Urinary bladder (tissue), 4 donors: Measurements from ENCODE around the gene ADGRD1. TPM values are rescaled to one million over a fixed set of nuclear protein-coding genes. Genes with fewer than 3 reads are reported as not detected.
"Not testable (repeated sequence)": the region's sequence is repeated elsewhere in the genome, so short reads cannot be mapped to it uniquely, and the experiment has no call there.

Experiments
- DNase-seq: peaks from one replicate; pipeline ENCODE4 v3.0.0-alpha.2; 2015; ENCODE audit errors: extremely low spot score
- H3K27ac ChIP-seq: one replicate; pipeline ENCODE4 v1.5.1; 2013; ENCODE audit warnings: low read depth, mild to moderate bottlenecking, moderate library complexity
- H3K36me3 ChIP-seq: one replicate; pipeline ENCODE4 v1.6.1; 2013; ENCODE audit warnings: mild to moderate bottlenecking, moderate library complexity; ENCODE audit not compliant: insufficient read depth
- H3K4me1 ChIP-seq: one replicate; pipeline ENCODE4 v1.6.1; 2013; ENCODE audit warnings: mild to moderate bottlenecking, moderate library complexity; ENCODE audit not compliant: insufficient read depth
- H3K4me3 ChIP-seq: one replicate; pipeline ENCODE4 v1.5.1; 2013; ENCODE audit warnings: low read depth, low read length
- WGBS: extraction: QIAGEN DNeasy Blood & Tissue Kit; methylation state at CpG from one replicate; pipeline ENCODE4 v1.1.7; 2013; 5-methylcytosine and 5-hydroxymethylcytosine counted together
- polyA plus RNA-seq: library from polyadenylated mRNA; stranded (reverse); fragments of 200-250 nt; gene quantifications from one replicate; pipeline ENCODE4 v1.2.3, GENCODE V29; 2013
- total RNA-seq: library from RNA; depleted of rRNA; stranded (reverse); fragments of >200 nt; gene quantifications from one replicate; pipeline ENCODE4 v1.2.3, GENCODE V29; 2014
- donor health status: healthy with polysubstance abuse.
- donor health status: healthy.

Gene ADGRD1
- total and polyA plus RNA-seq, 2 donors, result 60.1 to 62.3 TPM

DNA sequence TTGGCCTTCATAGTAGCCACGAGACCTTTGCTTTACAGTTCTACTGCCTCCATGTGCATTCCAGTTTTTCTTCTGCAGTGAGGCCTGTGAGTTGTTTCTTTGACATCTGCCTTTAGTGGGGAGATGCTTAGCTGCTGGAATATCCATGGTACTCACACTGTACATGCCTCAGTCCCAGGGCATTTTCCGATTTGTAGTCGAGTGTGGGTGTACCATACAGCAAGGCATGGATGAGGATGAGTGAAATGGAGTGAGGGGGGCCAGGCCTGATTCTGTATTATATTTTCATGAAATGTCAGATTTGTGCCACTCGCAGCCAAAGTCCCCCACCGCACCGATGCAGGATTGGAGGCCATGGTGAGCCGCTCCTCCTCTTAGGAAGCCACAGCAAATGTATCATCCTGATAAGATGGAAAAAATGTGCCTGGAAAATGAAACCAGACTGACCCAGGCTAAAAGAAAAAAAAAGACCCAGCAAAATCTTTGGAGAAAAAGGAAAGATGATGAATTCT, 173.0 kb downstream of the ADGRD1 start:
- Histone ChIP-seq H3K27ac (no peak overlapping the region), H3K36me3 (no peaks in the 10 kb centered on the region), H3K4me3 (no peak overlapping the region), H3K4me1 (no peaks in the 10 kb centered on the region)
- no peak for DNase-seq
- 96% methylated on average over 7 of the region's 7 CpGs for WGBS

DNA sequence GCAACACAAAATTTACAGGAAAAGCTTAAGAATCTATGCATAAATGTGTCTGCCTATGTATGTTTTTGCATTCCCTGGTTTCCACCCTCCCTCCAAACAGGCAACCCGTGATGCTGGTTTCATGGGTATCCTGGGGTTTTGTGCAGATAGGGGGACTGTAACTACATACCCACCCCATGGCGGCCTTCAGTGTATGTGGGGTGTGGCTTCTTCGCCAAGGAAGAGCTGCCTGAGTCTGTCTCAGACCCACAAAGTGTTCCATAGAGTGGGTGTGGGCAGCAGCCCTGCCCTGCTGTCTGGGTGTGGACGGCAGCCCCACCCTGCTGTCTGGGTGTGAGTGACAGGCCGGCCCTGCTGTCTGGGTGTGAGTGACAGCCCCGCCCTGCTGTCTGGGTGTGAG, 174.8 kb downstream of the ADGRD1 start:
- Histone ChIP-seq H3K27ac (no peak overlapping the region), H3K4me3 (no peak overlapping the region), H3K4me1 (no peaks in the 10 kb centered on the region), H3K36me3 (no peaks in the 10 kb centered on the region)
- no peak for DNase-seq
- WGBS, result 95% methylated on average over 6 of the region's 6 CpGs

DNA sequence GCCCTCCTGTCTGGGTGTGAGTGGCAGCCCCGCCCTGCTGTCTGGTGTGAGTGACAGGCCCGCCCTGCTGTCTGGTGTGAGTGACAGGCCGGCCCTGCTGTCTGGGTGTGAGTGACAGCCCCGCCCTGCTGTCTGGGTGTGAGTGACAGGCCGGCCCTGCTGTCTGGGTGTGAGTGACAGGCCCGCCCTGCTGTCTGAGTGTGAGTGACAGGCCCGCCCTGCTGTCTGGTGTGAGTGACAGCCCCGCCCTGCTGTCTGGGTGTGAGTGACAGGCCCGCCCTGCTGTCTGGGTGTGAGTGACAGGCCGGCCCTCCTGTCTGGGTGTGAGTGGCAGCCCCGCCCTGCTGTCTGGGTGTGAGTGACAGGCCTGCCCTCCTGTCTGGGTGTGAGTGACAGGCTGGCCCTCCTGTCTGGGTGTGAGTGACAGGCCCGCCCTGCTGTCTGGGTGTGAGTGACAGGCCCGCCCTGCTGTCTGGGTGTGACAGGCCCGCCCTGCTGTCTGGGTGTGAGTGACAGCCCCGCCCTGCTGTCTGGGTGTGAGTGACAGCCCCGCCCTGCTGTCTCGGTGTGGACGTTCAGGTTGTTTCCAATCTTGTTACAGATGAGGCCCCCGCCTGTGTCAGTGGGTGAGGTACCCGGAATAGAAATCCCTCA, 175.4 kb downstream of the ADGRD1 start:
- not testable (repeated sequence) for H3K27ac ChIP-seq, H3K36me3 ChIP-seq, DNase-seq, H3K4me1 ChIP-seq, H3K4me3 ChIP-seq
- 84% methylated on average over 20 of the region's 20 CpGs for WGBS

DNA sequence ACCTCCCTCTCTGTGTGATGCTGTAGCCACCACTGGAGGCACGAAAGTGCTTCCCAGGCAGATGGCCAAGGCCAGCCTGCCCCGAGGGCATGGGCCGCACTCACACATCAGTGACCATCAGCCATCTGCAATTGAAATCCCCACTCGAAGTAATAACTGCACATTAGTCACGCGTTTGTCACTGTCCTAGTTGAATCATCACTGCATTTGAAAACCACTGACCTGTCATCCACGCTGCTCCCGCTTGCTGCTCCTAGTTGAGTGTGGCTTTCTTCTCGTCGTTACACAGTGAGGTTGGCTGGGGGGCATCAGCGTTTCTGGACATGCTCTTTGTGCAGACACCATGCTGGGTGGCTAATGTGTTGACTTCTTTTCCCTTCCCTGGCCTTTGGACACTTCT, 176.1 kb downstream of the ADGRD1 start:
- no peak for DNase-seq
- no peaks in the 10 kb centered on the region for H3K4me1 ChIP-seq
- no peaks in the 10 kb centered on the region for H3K36me3 ChIP-seq
- no peak overlapping the region for H3K27ac ChIP-seq
- no peak overlapping the region for H3K4me3 ChIP-seq
- 85% methylated on average over 11 of the region's 11 CpGs for WGBS

DNA sequence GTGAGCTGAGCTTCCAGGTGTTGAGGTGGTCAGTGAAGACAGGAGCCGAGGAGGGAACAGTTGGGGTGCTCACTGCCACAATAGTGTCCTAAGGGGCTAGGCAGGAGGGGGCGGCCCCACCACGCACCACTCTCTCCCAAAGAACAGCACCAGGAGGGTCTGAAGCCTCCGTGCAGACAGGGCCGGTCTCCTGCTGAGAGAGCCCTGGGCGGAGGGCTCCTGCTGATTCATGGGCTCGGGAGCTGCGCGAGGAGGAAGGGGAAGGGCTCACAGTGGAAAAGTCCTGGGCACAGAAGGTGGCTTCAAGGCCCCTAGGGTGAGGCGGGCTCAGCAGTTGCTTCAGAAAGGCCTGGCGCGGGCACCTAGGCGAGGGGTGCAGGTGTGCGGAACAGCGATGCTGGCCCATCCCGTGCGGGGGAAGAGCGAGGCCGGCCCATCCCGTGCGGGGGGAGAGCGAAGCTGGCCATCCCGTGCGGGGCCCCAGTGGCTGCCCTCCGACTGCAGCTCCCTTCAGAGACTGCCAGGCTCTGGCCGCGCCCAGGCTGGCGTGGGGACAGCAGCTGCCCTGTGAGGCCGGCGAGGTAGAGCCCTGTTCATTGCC, 176.7 kb downstream of the ADGRD1 start:
- Histone ChIP-seq H3K36me3 (no peaks in the 10 kb centered on the region), H3K27ac (no peak overlapping the region), H3K4me3 (no peak overlapping the region), H3K4me1 (no peaks in the 10 kb centered on the region)
- no peak for DNase-seq
- 88% methylated on average over 30 of the region's 30 CpGs for WGBS

DNA sequence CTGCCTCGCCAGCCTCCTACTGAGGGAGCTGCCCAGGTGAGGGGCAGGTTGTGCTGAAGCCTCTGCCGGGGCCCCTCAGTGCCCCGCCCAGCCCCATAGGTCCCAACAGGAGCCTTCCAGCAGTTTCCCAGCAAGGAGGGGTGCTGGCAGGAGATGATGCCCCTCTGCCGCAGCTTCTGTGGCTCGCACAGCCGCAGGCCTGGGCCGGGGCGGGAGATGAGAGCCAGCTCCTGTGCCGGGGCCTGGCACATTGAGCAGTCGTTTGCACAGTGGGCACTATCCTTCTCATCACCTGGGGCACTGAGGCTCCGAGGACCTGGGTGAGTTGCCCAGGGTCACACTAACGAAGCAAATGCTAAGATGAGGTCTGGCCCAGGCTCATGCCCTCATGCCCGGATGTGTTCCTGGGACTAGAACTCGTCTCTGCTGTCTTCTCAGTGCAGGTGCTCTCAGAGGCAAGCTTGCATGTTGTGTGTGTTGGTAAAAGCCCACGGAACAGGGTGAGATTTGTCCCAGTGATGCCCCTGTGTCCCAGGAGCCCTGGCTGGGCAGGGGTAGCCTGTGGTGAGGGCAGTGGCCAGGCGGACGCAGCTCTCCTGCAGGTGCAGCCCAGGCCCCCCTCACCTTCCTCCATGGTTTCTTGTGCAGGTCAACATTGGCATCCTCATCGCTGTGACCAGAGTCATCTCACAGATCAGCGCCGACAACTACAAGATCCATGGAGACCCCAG, 177.5 kb downstream of the ADGRD1 start:
- no peak for DNase-seq
- Histone ChIP-seq H3K4me3 (no peak overlapping the region), H3K36me3 (peaks cover under 1% of the 10 kb centered on the region), H3K27ac (no peak overlapping the region), H3K4me1 (no peaks in the 10 kb centered on the region)
- 91% methylated on average over 20 of the region's 20 CpGs for WGBS

DNA sequence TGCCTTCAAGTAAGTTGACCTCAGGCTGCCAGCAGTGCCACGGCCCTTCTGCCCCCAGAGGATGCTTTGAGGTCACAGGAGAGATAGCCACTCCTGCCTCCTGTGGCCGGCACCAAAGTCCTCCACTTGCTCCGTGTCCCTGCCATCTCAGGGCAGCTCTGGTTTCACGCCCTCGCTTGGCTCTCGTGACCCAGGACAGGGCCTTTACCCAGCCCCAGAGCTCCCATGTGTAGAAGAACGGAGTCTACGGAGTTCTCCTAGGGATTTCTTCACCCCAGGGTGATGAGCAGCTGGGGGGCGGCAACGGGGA, 178.1 kb downstream of the ADGRD1 start:
- Histone ChIP-seq H3K27ac (no peak overlapping the region), H3K4me1 (no peaks in the 10 kb centered on the region), H3K36me3 (peaks cover 3% of the 10 kb centered on the region), H3K4me3 (no peak overlapping the region)
- DNase-seq, result no peak
- 78% methylated on average over 10 of the region's 10 CpGs for WGBS

DNA sequence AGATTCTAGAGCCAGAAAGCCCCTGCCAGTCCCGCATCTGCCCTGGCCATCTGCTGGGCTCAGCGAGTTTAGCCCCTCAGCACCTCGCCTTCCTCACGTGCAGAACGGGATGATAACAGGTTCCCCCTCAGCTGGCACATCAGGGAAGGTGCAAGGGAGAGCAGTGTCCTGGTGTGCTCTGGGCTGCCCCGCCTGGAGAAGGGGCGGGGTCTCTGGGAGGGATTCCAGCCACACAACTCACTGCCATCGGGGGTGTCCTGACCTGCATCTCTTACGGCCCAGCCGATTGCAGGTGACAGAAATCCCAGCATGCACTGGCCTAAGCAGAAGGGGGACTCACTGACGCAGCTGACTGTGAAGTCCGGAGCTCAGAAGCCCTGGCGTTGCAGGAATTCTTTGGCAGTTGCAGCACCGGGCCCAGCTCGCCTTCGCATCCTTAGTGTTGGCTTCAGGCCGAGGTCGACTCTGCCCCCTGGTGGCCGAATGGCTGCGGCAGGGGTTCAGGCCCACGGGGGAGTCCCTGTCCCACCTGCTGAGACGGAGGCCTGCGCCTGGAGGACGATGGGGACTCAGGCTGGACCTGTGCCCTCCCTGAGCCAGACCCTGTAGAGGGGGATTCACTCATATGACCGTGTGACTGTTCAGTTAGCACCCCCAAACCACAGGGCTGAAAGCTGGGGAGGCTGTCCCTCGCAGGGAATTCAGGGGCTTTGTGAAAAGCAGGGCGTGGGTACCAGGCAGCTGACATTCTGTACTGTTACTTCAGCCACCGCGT, 178.6 kb downstream of the ADGRD1 start:
- Histone ChIP-seq H3K27ac (no peak overlapping the region), H3K4me1 (no peaks in the 10 kb centered on the region), H3K36me3 (peaks cover 3% of the 10 kb centered on the region), H3K4me3 (no peak overlapping the region)
- 26% methylated on average over 29 of the region's 29 CpGs for WGBS
- no peak for DNase-seq

DNA sequence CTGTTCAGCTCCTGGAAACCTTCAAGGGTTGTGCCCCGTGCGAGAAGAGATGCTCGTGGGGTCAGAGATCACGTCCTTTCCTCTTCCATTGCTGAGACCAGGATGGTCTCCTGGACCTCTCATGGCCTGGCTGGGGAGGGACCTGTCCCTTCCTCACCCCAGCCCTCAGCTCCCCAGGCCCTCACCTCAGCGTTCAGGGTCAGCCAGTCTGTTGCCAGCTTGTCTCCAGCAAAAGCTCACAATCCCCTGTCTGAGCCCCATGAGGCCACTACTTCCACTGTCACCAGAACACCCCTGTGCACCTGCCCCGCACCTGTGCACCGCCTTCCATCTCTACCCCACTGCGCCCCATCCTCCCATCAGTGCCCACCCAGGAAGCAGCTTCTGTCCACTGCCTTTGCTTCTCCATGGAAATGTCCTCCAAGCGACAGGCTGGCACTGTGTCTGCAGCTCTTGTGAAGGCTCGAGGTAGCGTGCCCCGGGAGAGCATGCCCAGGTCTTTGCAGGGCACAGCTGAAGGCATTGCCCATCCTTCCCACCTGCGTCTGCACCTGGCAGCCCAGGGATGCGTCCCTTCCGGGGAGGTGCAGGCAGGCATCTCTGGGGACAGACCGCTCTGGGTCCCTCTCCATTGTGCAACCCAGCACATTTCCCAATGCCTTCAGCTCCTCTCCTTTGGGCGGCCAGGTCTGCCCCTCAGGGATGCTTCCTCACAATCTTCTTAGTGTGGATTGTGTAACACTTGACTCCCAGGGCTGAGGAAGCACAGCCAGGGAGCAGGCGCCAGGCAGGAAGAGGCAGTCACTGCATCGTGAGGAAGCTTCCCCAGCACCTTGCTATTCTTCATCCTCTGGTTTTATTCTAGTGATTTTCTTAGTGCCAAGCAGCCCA, 179.6 kb downstream of the ADGRD1 start:
- DNase-seq, result no peak
- Histone ChIP-seq H3K36me3 (peaks cover 3% of the 10 kb centered on the region), H3K4me1 (no peaks in the 10 kb centered on the region), H3K27ac (no peak overlapping the region), H3K4me3 (no peak overlapping the region)
- 84% methylated on average over 19 of the region's 19 CpGs for WGBS

DNA sequence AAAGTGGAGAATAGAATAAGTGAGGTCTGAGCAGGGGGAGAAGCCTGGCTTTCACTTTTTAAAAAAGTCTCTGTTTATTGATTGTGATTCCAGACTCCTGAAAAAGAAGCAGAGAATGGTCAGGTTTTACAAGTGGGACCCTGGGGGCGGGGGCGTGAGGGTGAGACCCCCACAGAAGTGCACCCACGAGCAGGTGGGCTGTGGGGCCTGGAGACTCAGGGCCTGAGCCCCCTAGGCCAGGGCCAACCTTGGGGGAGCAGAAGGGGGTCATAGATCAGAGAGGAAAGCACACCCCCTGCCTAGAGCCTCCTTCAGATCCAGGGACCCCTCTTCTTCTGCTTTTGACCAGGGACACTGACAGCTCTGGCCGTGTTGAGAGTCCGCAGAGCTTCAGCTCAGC, 180.3 kb downstream of the ADGRD1 start:
- H3K4me1 ChIP-seq, result no peaks in the 10 kb centered on the region
- H3K36me3 ChIP-seq, result peaks cover 3% of the 10 kb centered on the region
- DNase-seq, result no peak
- H3K27ac ChIP-seq, result no peak overlapping the region
- no peak overlapping the region for H3K4me3 ChIP-seq
- WGBS, result 82% methylated on average over 5 of the region's 5 CpGs

DNA sequence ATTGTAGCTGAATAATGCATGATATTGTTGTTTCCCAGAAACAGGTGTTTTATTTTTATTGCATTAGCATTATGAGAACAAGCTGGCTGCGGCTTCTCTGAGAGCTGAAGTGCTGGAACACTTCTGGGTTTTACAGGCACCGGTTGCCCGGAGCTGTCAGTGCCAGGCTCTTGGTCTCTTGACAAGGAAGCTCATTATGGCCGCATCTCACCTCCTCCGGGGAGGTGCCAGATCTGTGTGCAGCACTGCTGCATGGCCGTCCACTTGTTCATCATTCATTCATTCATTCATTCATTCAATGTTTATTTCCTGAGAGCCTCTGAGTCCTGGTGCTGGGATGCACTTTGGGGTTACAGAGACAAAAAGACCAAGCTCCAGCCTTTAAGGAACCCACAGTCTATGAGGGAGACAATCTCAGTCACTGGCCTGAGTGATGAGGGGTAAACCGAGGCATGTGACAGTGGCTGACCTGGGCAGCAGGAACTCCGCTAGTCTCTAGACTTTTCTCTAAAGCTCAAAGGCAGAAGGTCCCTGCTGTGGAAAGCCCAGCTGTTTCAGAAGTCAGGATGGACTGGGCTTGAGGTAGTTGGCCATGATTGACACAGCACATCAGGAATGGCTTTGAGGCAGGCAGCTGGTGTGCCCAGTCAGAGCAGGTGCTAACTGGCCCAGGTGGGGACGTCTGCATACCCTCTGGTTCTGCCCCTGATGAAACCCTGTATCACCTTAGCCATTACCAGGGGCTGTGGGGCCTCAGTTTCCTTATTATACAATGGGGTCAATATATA, 181.0 kb downstream of the ADGRD1 start:
- 82% methylated on average over 9 of the region's 9 CpGs for WGBS
- H3K27ac ChIP-seq, result no peak overlapping the region
- no peak overlapping the region for H3K4me3 ChIP-seq
- H3K4me1 ChIP-seq, result no peaks in the 10 kb centered on the region
- no peak for DNase-seq
- peaks cover 3% of the 10 kb centered on the region for H3K36me3 ChIP-seq

DNA sequence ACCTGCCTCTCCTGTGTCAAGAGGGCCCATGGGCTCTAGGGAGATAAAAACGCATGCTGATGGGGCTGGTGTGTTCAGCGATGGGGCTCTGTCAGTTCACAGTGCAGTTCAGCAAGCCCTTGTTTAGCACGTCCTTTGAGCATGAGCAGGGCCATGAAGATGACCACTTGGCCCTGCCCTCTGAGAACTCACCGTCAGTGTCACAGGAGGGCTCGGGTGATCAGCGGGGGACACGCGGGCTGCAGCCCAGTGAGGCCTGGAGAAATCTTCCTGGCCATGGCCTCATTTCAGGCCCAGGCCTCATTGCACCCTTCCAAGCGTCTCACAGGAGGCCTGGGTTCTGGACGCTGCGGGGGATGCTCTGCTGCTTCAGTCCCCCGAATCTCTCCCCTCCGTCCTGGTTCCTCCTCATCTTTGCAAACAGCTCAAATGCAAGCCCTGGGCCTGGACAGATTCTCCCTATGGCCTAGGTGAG, 181.6 kb downstream of the ADGRD1 start:
- no peak overlapping the region for H3K4me3 ChIP-seq
- H3K27ac ChIP-seq, result no peak overlapping the region
- peaks cover 3% of the 10 kb centered on the region for H3K36me3 ChIP-seq
- DNase-seq, result no peak
- 94% methylated on average over 13 of the region's 13 CpGs for WGBS
- no peaks in the 10 kb centered on the region for H3K4me1 ChIP-seq
